NCI-H510A (cell line): ENCODE data around the gene ZNF519.
"Not testable (repeated sequence)": the region's sequence is repeated elsewhere in the genome, so short reads cannot be mapped to it uniquely, and the experiment has no call there.

Source experiments
- DNase-seq: peaks from one replicate; lab custom pipeline; 2025; lab: John Stamatoyannopoulos, UW

The ZNF519 gene

GRCh38 chr18:14132271-14132700 lies at the start of gene ZNF519:
ZNF519 (minus strand) TSS chr18:14132435; CDS start chr18:14132277, 158 bp downstream.
- peak; percentile 69 for DNase-seq

GRCh38 chr18:14179306-14179705 lies 47.1 kb upstream of the ZNF519 start:
- DNase-seq, result no peak

GRCh38 chr18:14178321-14179196 lies 46.3 kb upstream of the ZNF519 start:
- peak; percentile 30 for DNase-seq

GRCh38 chr18:14177540-14178320 lies 45.5 kb upstream of the ZNF519 start:
- not testable (repeated sequence) for DNase-seq

GRCh38 chr18:14175404-14175803 lies 43.2 kb upstream of the ZNF519 start:
- DNase-seq, result not testable (repeated sequence)

- no peak for DNase-seq
Measured at GRCh38 chr18:14174706-14175085, 42.5 kb upstream of the ZNF519 start.

- not testable (repeated sequence) for DNase-seq
Measured at GRCh38 chr18:14174002-14174705, 41.9 kb upstream of the ZNF519 start.

- not testable (repeated sequence) for DNase-seq
Measured at GRCh38 chr18:14173116-14173951, 41.1 kb upstream of the ZNF519 start.

- not testable (repeated sequence) for DNase-seq
Measured at GRCh38 chr18:14172142-14173115, 40.2 kb upstream of the ZNF519 start.

GRCh38 chr18:14171301-14172141 lies 39.3 kb upstream of the ZNF519 start:
- not testable (repeated sequence) for DNase-seq

GRCh38 chr18:14170367-14171036 lies 38.3 kb upstream of the ZNF519 start:
- not testable (repeated sequence) for DNase-seq

GRCh38 chr18:14162915-14163314 lies 30.7 kb upstream of the ZNF519 start:
- DNase-seq, result not testable (repeated sequence)

GRCh38 chr18:14151564-14152113 lies 19.4 kb upstream of the ZNF519 start:
- DNase-seq, result not testable (repeated sequence)

- not testable (repeated sequence) for DNase-seq
Measured at GRCh38 chr18:14150766-14151165, 18.5 kb upstream of the ZNF519 start.

- DNase-seq, result not testable (repeated sequence)
Measured at GRCh38 chr18:14149916-14150420, 17.7 kb upstream of the ZNF519 start.

- DNase-seq, result not testable (repeated sequence)
Measured at GRCh38 chr18:14149121-14149850, 17.1 kb upstream of the ZNF519 start.
